NCI-H2196 (cell line): Measurements from ENCODE around the gene MTHFD1L.
A peak's percentile ranks its signal among the peaks of the same experiment; 100 is the strongest.

ENCODE experiments used
- DNase-seq: peaks from one replicate; lab custom pipeline; 2025; ENCODE audit not compliant: unreplicated experiment; lab: John Stamatoyannopoulos, UW

The MTHFD1L gene

DNA sequence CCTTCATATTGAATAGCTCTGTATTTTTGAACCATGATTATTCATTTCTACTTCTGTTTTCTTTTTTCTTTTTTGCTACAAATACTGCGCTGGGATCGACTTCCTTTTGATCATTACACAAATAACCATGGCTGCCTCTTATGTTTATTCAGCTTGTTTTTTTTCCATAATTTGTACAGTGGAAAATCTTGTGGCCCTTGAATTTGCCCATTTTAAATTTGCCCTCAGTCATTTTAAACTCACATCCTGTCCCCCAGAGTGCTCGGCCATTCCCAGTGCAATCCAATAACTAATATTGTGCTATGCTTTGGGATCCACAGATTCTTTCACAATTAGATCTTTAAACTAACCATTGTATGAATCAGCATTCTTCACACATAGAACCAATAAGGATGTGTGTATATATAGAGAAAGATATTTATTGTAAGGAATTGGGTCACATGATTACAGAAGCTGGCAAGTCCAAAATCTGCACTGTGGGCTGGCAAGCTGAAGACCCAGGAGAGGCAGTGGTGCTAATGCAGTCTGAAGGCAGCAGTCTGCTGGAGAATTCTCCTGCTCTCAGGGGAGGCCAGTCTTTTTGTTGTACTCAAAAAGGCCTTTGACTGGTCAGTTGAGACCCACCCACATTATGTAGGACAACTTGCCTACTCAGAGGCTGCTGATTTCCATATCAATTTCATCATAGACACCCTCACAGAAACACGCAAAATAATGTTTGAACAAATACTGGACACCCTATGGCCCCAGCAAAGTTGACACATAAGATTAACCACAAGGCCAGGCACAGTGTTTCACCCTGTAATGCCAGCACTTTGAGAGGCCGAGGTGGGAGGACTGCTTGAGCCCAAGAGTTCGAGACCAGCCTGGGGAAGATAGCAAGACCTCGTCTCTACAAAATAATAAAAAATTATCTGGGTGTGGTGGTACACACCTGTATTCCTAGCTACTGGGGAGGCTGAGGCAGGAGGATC is 147.1 kb downstream of the MTHFD1L start:
- DNase-seq: no peak

DNA sequence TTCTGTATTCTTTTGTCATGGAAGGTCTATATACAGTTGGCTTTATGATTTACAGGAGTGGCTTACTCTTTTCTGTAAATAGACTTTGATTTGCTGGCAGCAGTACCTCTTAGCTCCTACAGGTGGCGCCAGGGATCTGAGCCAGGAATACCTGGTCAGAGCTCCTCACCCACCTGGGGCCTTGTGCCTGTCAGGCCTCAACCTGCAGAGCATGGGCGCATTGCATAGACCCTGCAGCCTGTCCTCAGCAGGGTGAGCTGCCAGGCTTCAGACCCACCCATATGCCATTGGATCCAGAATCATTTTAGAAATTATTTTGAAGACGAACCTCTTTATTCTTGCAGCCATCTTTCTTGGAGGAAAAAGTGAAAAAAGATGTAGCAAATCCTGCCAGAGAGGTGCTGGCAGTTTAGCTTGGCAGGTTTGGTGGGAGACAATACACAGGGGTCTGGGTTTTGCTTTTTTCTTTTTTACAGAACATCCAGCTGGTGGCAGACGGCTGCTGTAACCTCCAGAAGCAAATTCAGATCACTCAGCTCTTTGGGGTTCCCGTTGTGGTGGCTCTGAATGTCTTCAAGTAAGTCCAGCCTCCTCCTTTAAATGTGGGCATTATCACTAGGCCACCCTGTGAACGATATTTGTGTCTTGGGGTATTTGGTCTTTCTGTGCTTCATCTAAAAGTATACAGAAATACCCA is 149.1 kb downstream of the MTHFD1L start:
- DNase-seq: peak; percentile 72

DNA sequence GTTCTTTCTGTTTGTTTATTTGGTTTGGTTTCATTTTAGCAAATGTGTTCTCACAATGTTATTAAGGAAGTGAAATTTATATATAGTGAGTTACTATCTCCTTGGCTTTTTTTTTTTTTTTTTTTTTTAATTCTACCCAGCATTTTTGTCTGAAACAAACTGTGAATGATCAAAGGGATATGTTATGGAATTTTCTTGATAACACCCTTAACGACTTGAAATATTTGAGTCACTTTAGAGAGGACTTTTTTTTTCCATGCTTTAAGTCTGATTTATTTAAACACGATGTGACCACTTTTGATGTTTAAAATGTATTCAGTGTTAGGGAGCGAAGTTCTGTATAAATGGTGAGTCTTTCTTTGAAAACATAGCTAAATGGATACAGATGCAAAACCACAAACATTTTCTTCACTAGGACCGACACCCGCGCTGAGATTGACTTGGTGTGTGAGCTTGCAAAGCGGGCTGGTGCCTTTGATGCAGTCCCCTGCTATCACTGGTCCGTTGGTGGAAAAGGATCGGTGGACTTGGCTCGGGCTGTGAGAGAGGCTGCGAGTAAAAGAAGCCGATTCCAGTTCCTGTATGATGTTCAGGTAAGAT is 149.7 kb downstream of the MTHFD1L start:
- DNase-seq: no peak

DNA sequence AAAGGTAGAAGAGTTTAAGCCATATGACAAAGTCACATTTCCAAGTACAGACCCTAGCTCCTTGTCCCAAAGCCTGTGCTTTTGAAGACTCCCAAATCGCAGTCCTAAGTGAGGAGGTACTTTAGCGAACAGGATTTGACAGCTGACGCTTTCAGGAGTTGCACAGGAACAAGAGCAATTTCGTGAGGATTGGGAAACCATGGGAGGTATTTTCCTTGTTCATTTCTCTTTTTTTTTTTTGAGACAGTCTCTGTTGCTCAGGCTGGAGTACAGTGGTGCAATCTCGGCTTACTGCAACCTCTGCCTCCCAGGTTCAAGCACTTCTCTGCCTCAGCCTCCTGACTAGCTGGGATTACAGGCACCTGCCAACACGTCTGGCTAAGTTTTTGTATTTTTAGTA is 150.6 kb downstream of the MTHFD1L start:
- no peak for DNase-seq

DNA sequence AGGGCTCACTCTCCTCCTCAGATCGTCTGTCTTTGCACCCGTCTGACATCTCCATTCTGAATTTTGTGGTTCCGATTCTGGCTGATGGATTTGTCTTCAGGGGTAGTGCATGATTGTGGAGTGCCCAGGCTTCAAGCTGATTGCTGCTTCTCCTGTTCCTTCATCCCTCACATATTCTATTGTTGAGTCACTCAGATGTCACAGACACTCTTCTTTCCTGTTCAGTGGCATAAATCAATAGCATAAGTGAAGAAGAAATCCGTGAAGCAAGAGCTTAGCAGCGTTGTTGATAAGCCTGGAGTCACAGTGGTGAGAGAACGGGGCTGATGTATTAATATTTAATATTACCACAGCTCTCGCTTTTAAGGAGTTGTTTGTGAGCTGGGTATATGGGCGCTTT is 152.5 kb downstream of the MTHFD1L start:
- DNase-seq: no peak

DNA sequence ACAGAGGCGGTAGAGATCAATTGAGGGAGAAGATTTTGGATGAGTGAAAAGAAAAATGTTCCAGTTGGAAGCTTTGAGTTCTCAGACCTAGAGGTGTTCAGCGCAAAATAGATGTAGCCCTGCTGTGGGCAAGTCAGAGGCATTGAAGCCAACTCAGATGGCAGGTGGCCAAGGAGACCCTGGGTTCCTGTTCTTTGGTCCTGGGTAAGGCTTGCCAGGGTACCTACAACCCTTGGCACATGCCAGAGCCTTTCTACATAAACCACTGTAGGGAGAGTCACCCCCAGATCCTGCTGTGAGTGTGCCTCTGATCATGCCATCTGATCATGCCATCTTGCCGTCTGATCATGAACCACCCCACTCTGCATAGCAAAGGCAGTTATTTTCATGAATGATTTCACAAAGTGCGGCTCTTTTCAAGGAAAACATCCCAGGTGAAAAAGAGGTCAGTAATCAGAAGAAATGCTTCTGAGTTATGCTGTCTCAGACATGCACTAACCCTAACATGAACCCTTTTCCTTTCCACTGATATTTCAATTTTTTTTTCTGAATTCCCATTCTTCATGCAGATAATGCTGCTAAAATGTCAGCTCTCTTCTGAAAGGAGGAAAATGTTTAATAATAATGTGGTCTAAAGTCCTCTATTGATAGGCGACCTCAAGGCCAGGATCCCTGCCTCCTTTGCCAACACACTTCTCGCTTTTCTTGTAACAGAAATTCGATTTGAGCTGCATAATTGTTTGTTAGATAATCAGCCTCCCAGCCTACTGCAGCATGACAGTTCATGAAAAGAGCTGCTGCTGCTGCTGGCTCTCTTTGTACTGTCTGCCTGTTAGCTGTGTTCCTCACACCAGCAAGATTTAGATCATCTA is 153.6 kb downstream of the MTHFD1L start:
- DNase-seq: no peak

DNA sequence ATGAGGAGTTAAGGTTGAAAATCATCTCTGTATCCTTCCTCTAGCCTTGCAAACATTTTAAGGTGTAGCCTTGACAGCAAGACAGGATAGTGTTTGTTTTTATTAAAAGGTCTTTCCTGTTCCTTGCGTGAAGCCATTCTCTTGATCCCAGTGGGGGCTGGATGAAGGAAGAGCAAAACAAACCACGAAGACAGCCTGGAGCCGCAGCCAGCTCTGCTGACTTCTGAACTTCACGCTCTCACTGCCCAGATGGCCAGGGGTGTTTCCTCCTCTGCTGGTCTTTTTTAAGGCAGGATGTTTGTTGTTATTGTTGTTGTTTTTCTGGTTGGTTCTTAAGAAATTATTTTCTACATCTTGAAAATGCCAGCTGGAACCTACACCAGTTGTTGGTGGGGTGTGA is 156.4 kb downstream of the MTHFD1L start:
- no peak for DNase-seq

DNA sequence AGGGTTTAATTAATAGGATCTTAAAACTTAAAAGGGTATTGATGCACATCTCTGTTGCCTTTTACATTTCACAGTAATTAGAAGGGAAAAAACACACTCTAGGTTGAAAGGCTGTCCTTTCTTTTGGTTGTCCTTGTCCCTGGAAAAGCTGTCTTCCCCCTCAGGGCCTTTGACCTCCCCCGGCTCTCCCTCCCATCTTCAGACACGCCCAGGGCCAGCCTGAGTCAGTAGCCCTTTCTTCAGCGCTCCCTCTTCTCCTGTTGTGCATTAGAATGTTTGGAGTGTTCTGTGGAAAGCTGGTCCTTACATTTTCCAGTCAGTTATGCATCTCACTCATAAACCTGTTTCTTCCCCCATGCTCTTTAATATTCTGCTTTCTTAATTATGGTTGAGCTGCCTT is 157.0 kb downstream of the MTHFD1L start:
- no peak for DNase-seq

DNA sequence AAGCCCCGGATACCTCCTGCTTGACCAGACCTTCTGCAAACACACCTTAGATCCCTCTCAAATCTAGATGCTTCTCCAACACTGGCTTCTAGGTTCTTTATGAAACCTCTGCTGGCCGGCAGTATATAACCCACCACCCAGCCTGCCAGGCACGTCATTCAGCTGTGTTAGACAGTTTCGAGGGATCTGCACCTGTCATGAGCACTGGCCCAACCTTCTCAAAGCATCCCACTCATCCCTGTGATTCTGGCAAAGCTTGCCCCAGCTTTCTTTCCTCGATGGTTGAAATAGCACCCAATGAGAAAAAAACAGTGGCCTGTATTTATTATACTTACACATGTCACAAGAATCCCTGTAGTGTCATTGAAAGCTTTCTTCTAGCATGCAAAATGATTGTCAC is 157.8 kb downstream of the MTHFD1L start:
- no peak for DNase-seq

DNA sequence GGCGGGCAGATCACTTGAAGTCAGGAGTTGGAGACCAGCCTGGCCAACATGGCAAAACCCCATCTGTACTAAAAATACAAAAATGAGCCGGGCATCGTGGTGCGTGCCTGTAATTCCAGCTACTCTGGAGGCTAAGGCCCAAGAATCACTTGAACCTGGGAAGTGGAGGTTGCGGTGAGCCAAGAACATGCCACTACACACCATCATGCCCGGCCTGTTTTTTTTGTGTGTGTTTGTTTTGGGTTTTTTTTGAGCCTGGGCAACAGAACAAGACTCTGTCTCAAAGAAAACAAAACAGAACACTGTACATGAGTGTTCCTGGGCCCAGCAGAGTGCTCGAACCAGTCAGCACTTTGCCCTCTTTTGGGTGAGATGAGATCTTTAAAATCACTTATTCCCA is 159.1 kb downstream of the MTHFD1L start:
- no peak for DNase-seq

DNA sequence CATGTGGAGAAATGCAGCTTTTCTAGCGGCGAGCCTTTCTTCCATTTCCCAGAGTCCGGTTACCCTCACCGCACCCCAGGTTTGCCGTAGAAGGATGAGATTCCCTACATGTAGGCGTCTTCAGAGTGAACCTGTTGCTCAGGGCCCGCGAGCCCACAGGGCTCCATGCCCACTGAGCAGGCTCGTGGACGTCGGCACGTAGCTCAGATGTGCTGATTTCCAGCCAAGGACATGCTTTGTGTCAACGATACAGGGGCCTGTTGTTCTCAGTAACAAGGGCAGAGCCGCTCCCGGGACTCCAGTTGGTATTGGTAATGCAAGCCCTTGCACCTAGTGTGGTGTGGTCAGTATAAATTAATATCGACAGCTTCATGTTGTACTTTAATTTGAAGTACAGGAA is 159.6 kb downstream of the MTHFD1L start:
- no peak for DNase-seq

DNA sequence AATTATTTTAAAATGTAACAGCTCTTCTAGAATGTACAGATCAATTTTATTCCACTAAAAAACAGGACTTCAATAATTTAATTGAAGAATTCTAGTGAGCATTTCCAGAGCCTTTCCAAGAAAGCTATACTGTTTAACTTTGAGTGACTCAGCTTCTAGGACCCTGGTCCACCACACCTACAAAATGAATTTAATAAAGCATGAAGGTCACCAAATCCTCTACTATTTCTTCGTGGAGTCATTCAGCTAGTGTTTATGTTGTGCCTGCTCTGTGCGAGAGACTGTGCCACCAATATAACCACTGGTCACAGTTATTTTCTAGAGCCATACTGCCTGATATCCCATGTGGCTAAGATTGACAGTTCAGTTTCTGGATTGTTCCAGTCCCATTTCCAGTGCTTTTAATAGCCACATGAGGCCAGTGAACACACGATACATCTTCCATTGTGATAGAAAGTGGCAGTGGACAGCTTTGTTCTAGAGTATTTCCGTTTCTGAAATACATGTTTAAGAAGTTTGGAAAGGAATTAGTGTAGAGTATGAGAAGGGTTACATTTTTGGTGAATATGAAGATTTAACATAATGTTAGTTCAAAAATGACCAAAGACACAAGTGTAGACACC is 160.7 kb downstream of the MTHFD1L start:
- no peak for DNase-seq

DNA sequence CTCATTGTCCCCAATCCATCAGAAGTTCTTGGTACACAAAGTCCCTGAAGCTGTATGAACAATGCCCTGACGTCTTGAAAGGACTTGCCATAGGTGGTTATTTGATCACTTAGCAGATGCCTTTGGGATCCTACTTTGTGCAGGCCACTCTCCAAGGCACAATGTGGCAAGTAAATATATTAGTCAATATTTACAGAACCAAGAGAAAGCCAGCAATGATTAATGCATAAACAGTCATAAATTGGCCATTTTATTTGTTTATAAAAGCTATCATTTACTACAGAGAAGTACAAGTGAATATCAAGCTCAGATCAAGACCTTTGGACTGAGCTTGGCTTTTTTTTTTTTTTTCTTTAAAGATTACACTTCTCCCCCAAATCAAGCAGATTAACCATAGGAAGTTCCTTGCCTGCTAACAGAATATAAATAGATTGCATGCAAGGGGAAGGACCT is 161.8 kb downstream of the MTHFD1L start:
- DNase-seq: no peak

DNA sequence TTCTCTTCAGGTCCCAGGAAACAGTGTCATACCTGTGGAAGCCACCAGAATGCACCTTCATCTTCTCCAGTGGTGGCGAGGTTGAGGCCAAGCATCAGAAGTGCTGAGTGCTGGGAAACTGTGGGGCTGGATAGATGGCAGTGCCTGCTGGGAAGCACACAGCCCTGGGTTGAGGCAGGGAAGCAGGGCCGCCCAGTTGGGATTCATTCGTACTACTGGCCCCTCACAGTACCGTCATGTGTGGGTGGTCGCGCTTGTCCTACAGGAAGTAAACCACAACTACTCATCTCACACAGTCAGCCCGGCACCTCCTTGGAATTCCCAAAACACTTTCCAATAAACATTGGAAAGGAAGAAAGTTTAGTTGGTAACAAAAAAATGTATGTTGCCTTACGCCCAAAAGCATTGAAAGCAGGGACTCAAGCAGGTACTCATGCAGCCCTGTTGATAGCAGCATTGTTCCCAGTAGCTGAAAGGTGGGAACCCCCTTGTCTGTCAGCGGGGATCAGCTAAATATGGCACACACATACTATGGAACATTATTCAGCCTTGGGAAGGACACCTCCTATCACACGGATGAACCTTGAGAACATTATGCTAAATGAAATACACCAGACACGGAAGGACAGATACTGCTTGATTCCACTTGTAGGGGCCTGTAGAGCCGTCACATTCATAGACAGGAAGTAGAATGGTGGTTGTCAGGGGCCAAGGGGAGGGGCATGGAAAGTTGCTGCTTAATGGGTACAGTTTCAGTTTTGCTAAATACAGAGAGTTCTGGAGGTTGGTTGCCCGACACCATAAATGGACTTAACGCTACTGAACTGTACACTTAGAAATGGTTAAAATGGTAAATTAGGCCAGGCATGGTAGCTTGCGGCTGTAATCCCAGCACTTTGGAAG is 162.7 kb downstream of the MTHFD1L start:
- DNase-seq: no peak

DNA sequence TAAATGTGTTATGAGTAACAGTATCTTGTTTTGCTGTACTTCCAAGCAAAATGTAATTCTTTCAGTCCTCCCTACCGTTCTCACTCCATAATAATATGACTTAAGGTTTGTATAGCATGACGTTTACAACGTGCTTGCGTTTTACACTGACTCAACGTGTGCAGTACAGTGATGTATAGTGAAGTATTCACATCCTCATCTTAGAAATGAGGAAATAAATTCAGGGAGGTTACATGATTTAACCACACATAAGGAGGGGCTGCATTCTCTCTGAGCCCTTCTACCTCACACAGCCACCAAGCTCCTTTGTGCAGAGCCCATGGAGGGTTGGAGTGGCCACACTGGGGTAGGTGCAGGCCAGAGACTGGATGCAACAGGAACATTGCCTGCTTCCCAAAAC is 164.5 kb downstream of the MTHFD1L start:
- DNase-seq: no peak

DNA sequence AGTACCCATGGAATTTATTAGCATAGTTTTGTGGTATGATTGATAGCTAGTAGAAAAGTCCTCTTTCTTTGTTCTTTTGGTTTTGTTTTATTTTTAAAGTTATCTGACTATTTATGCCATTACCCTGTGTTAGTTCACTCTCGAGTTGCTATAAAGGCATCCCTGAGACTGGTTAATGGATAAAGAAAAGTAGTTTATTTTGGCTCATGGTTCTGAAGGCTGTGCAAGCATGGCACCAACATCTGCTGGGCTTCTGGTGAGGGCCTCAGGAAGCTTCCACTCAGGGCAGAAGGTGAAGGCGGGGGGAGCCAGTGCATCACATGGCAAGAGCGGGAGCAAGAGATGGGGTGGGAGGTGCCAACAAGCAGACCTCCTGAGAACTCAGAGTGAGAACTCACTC is 166.5 kb downstream of the MTHFD1L start:
- DNase-seq: no peak

DNA sequence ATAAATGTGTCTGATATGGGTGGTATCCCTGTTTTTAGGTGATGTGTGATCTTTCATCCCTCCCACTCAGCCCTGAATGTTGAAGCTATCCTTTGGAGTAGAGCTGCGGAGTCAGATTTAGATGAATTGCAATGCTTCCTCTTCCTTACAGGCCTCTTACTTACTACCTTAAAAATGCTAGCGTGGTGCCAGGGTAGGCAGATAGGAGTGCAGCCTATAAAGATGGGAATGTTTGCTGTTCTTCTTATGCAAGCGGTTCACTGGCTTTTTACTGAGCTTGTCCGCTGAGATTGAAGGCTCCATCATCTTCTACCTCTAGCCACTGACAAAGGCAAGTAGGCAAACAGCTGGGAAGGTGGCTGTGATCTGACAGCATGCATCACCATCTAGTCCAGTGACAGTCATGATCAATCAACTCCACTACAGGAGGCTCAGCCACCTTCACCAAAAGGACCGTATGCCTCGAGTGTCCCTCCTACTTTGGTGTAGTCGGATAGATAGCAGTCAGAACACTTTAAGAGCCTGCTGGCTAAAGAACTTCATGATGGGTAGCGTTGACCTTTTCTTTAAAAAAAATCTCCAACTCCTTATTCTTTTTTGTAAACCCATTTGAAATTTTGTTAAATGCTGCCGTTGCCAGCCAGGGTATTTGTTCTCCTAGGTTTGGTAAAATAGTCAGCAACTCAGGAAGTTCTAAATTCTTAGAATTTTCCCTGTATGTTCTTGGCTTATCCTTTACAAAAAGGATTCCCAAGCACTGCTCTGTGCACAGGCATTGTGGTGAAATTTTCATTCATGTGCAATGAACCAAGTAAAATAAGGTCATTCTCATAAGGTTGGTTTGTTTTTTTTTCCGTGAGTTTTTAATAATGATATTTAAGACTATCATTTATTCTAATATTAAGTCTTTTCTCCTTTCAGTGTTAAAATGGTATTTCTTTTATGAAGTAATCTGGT is 169.6 kb downstream of the MTHFD1L start:
- DNase-seq: no peak

DNA sequence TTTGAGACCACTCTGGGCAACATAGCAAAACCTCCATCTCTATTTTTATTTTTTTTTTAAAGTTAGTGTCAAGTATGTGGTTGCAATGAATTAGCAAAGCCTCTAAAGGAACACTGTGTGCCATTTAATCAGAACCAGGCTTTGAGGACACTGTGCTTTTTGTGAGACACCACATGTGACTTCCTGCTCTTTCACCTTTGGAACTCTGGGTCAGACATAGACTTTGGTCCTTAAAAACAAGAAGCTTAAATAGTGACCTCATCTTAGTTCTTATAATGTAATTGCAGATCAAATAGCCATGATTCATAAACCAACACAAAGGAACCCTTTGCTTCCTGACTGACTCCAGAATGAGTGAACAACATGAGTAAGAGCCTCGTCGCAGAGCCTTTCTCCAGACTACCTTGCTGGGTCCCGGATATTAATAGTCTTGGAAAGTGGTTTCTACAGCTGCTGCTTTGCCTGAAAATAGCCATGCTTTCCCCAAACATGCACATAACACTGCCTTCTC is 170.8 kb downstream of the MTHFD1L start:
- peak; percentile 19 for DNase-seq
